OCI-LY1 (cell line): ENCODE measurements around the gene SDSL.

ENCODE experiments used
- H2AFZ ChIP-seq: fragments of 200-600 bp; sonication (generic), shearing (Covaris generic); 2 replicates; pipeline ENCODE4 v1.6.0; 2014; ENCODE audit warnings: antibody characterized with exemption, mild to moderate bottlenecking, low read length
- H3F3A ChIP-seq: fragments of 200-600 bp; sonication (generic), shearing (Covaris generic); 2 replicates; pipeline ENCODE4 v1.6.0; 2014; ENCODE audit warnings: mild to moderate bottlenecking, antibody characterized with exemption, low read length, moderate library complexity; ENCODE audit not compliant: insufficient read depth
- H3K27ac ChIP-seq: fragments of 200-600 bp; sonication (generic); 2 replicates; pipeline ENCODE4 v1.5.1; 2014; ENCODE audit warnings: low read length, mixed run types, mild to moderate bottlenecking, low read depth; ENCODE audit not compliant: poor library complexity, severe bottlenecking
- H3K27me3 ChIP-seq: fragments of 200-600 bp; sonication (generic); 2 replicates; pipeline ENCODE4 v1.6.0; 2014; ENCODE audit warnings: antibody characterized with exemption, mild to moderate bottlenecking, low read length, moderate library complexity; ENCODE audit not compliant: insufficient read depth
- H3K36me3 ChIP-seq: fragments of 200-600 bp; sonication (generic); 2 replicates; pipeline ENCODE4 v1.6.1; 2014; ENCODE audit warnings: mild to moderate bottlenecking, antibody characterized with exemption, low read length, moderate library complexity, mixed read lengths; ENCODE audit not compliant: insufficient read depth
- H3K4me1 ChIP-seq: fragments of 200-600 bp; sonication (generic); 2 replicates; pipeline ENCODE4 v1.5.1; 2014; ENCODE audit warnings: mild to moderate bottlenecking, low read length, moderate library complexity; ENCODE audit not compliant: insufficient read depth, severe bottlenecking
- H3K4me2 ChIP-seq: fragments of 200-600 bp; sonication (generic), shearing (Covaris generic); 2 replicates; pipeline ENCODE4 v1.6.1; 2014; ENCODE audit warnings: low read length
- H3K4me3 ChIP-seq: fragments of 200-600 bp; sonication (generic); 2 replicates; pipeline ENCODE4 v1.5.1; 2014; ENCODE audit warnings: low read length, low read depth, mild to moderate bottlenecking, mixed read lengths; ENCODE audit not compliant: poor library complexity, severe bottlenecking
- H3K79me2 ChIP-seq: fragments of 200-600 bp; shearing (Covaris generic); 2 replicates; pipeline ENCODE4 v1.6.1; 2016; ENCODE audit warnings: mixed run types, low read length, mixed read lengths; ENCODE audit not compliant: insufficient read depth
- H3K9ac ChIP-seq: fragments of 200-600 bp; sonication (generic), shearing (Covaris generic); 2 replicates; pipeline ENCODE4 v1.6.1; 2014; ENCODE audit warnings: mild to moderate bottlenecking, low read length, mixed read lengths
- H3K9me2 ChIP-seq: fragments of 200-600 bp; sonication (generic), shearing (Covaris generic); 2 replicates; pipeline ENCODE4 v1.6.1; 2014; ENCODE audit warnings: low read depth, mild to moderate bottlenecking, low read length, mixed read lengths
- H3K9me3 ChIP-seq: fragments of 200-600 bp; shearing (Covaris generic); 2 replicates; pipeline ENCODE4 v1.6.1; 2014; ENCODE audit warnings: low read length, mixed read lengths
- H4K20me1 ChIP-seq: fragments of 200-600 bp; sonication (generic), shearing (Covaris generic); 2 replicates; pipeline ENCODE4 v1.6.0; 2016; ENCODE audit warnings: mild to moderate bottlenecking, low read length; ENCODE audit not compliant: insufficient read depth
- EZH2 ChIP-seq: fragments of 200-600 bp; sonication (generic), shearing (Covaris generic); IDR thresholded peaks from 2 replicates; pipeline ENCODE4 v1.8.0; 2017; ENCODE audit warnings: borderline replicate concordance, mixed run types, mild to moderate bottlenecking, antibody characterized with exemption, low read length, moderate library complexity, mixed read lengths
- TF ChIP-seq, protein P1 (sequence below): fragments of 200-600 bp; sonication (generic), shearing (Covaris generic); IDR thresholded peaks from 2 replicates; pipeline ENCODE4 v1.5.1; 2017; ENCODE audit warnings: mild to moderate bottlenecking, antibody characterized with exemption, low read length, moderate library complexity, mixed read lengths

Gene SDSL

DNA sequence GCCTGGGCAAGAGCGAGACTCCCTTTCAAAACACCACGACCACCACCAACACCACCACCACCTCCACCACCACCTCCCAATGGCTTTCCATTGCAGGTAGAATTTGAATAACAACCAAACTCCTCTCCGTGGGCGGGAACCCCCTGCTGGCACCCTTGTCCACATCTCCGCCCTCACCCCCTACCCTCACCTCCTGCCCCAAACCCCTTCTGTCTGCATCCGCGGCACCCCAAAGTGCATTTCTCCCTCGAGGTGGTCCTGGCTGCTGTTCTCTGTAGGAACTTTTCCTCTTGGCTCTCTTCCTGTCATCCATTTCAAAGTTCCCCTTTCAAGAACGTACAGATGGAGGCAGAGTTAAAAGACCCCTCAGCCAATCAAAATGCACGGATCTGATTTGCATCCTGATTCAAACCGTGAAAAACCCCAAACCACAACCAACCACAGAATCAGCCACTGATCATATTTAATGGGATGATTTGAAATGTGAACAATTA lies 3.8 kb downstream of the SDSL start:
- H3K27me3 ChIP-seq, result peaks cover 6% of the 10 kb centered on the region; the same call in 1 of the 2 replicates
- H3K4me3 ChIP-seq, result no peak overlapping the region
- no peaks in the 10 kb centered on the region; the same call in 1 of the 2 replicates for H3K9me3 ChIP-seq
- peaks cover 15% of the 10 kb centered on the region for H3K4me1 ChIP-seq
- no peak for TF ChIP-seq EZH2
- TF ChIP-seq, protein P1, sequence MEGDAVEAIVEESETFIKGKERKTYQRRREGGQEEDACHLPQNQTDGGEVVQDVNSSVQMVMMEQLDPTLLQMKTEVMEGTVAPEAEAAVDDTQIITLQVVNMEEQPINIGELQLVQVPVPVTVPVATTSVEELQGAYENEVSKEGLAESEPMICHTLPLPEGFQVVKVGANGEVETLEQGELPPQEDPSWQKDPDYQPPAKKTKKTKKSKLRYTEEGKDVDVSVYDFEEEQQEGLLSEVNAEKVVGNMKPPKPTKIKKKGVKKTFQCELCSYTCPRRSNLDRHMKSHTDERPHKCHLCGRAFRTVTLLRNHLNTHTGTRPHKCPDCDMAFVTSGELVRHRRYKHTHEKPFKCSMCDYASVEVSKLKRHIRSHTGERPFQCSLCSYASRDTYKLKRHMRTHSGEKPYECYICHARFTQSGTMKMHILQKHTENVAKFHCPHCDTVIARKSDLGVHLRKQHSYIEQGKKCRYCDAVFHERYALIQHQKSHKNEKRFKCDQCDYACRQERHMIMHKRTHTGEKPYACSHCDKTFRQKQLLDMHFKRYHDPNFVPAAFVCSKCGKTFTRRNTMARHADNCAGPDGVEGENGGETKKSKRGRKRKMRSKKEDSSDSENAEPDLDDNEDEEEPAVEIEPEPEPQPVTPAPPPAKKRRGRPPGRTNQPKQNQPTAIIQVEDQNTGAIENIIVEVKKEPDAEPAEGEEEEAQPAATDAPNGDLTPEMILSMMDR, result no peak
- H3K27ac ChIP-seq, result no peak overlapping the region
- H3K4me2 ChIP-seq, result peak overlapping the region; percentile 5; the same call in 1 of the 2 replicates
- H3F3A ChIP-seq, result no peaks in the 10 kb centered on the region
- no peak overlapping the region for H3K9ac ChIP-seq
- H3K36me3 ChIP-seq, result no peaks in the 10 kb centered on the region
- H4K20me1 ChIP-seq, result no peaks in the 10 kb centered on the region
- no peaks in the 10 kb centered on the region for H3K79me2 ChIP-seq
- H2AFZ ChIP-seq, result no peak overlapping the region
- H3K9me2 ChIP-seq, result no peaks in the 10 kb centered on the region

DNA sequence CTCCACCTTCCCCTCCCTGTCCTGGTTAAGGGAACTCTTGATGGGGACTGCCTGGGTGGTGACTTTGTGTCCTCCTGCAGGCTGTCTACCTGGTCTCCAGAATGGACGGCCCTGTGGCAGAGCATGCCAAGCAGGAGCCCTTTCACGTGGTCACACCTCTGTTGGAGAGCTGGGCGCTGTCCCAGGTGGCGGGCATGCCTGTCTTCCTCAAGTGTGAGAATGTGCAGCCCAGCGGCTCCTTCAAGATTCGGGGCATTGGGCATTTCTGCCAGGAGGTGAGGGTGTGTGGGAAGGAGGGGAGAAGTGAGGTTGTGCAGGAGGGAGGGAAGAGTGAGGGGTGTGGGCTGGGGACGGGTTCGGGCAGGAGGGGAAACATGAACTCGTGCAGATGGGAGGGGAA lies 5.7 kb downstream of the SDSL start:
- Histone ChIP-seq H3K4me3 (no peak overlapping the region), H3K9me2 (no peaks in the 10 kb centered on the region), H3F3A (no peaks in the 10 kb centered on the region), H2AFZ (no peak overlapping the region), H3K4me1 (peaks cover 5% of the 10 kb centered on the region), H3K27ac (no peak overlapping the region), H3K9me3 (no peaks in the 10 kb centered on the region; the same call in 1 of the 2 replicates), H3K4me2 (no peak overlapping the region), H3K27me3 (peaks cover 6% of the 10 kb centered on the region; the same call in 1 of the 2 replicates), H3K9ac (no peak overlapping the region), H3K36me3 (no peaks in the 10 kb centered on the region), H4K20me1 (no peaks in the 10 kb centered on the region), H3K79me2 (no peaks in the 10 kb centered on the region)
- TF ChIP-seq, protein P1, result no peak
- no peak for TF ChIP-seq EZH2

DNA sequence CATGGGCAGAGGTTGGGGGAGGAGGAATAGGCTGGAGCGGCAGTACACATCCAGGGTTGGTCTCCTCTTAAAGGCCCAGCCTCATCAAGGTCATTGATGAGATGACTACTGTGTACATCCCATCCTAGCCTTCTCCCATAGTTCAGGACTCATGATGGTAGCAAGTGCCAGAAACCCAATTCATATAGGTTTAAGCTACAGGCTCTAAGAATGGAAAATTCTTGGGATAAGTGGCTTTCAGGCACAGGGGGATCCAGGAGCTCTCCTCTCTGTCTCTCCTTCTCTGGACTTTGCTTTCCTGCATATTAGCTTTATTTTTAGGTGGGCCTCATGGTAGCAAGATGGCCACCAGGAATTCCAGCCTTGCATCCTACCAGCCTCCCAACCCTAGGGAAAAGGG lies 6.3 kb downstream of the SDSL start:
- Histone ChIP-seq H3K9me2 (no peaks in the 10 kb centered on the region), H3K27me3 (peaks cover 6% of the 10 kb centered on the region; the same call in 1 of the 2 replicates), H2AFZ (no peak overlapping the region), H3K4me3 (no peak overlapping the region), H3K27ac (no peak overlapping the region), H3K9me3 (no peaks in the 10 kb centered on the region; the same call in 1 of the 2 replicates), H3K79me2 (no peaks in the 10 kb centered on the region), H3K4me2 (no peak overlapping the region), H3K4me1 (peaks cover 5% of the 10 kb centered on the region), H3K9ac (no peak overlapping the region), H3F3A (no peaks in the 10 kb centered on the region), H3K36me3 (no peaks in the 10 kb centered on the region), H4K20me1 (no peaks in the 10 kb centered on the region)
- TF ChIP-seq EZH2, result no peak
- TF ChIP-seq, protein P1, result no peak
